ENCODE measurements around the gene PDE12. TPM values are rescaled to one million over a fixed set of nuclear protein-coding genes. Genes with fewer than 3 reads are reported as not detected.

Gene PDE12
- total and polyA plus RNA-seq, 2 of the 13 experiments (the other 11 are each of a cell fraction or from before 2014, with no cell fraction given): 9.0 to 17.8 TPM

DNA sequence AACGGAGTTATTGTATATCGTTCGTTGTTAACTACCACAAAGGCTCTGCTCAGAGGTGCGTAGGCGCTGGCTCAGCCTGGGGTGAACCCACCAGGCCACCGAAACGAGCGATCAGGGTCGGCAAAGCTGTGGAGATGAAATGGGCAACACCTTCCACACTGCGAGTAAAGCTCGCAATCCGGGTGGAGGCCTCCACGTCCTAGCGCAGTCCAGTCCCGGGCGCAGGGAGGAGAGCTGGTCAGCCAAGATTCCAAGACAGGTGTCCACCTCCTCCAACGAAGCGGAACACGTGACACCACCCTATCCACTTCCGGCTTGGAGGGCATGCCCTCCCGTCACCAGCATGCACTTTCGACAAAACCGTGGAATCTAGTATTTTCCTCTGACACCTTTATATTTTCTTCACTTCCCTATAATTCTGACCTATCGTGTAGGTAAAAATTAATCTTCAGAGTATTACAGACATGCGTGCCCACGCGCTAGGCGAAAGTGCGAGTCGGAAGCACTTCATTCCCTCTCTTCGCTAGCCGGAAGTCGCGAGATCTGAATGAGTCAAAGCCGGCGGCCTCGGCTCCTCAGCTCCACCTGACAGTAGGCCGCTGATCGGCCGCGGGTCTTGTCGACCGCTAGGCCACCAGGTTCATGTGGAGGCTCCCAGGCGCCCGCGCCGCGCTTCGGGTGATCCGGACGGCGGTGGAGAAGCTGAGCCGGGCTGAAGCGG lies at the start of gene PDE12 (continued):
- TF ChIP-seq, protein P1, sequence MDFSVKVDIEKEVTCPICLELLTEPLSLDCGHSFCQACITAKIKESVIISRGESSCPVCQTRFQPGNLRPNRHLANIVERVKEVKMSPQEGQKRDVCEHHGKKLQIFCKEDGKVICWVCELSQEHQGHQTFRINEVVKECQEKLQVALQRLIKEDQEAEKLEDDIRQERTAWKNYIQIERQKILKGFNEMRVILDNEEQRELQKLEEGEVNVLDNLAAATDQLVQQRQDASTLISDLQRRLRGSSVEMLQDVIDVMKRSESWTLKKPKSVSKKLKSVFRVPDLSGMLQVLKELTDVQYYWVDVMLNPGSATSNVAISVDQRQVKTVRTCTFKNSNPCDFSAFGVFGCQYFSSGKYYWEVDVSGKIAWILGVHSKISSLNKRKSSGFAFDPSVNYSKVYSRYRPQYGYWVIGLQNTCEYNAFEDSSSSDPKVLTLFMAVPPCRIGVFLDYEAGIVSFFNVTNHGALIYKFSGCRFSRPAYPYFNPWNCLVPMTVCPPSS (IDR thresholded peaks at IDR 0.05): no peak
- TF ChIP-seq, protein P2, sequence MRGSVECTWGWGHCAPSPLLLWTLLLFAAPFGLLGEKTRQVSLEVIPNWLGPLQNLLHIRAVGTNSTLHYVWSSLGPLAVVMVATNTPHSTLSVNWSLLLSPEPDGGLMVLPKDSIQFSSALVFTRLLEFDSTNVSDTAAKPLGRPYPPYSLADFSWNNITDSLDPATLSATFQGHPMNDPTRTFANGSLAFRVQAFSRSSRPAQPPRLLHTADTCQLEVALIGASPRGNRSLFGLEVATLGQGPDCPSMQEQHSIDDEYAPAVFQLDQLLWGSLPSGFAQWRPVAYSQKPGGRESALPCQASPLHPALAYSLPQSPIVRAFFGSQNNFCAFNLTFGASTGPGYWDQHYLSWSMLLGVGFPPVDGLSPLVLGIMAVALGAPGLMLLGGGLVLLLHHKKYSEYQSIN (CRISPR knock-in tag; IDR thresholded peaks at IDR 0.05; ENCODE audit: borderline replicate concordance): 0 out of 2 replicates have a peak, but pooled peaks have one; percentile 75
- TF ChIP-seq PTBP1 (IDR thresholded peaks at IDR 0.05; ENCODE audit: low read depth, low read length, poor library complexity, severe bottlenecking): no peak
- TF ChIP-seq TAF1 (CRISPR knock-in tag; IDR thresholded peaks at IDR 0.05): peak; percentile 79; the same call in 1 of the 2 replicates
- TF ChIP-seq ZFP37 (CRISPR knock-in tag; IDR thresholded peaks at IDR 0.05; ENCODE audit: borderline replicate concordance): peak; percentile 84; the same call in 1 of the 2 replicates
- TF ChIP-seq MYNN (CRISPR knock-in tag; IDR thresholded peaks at IDR 0.05; ENCODE audit: low read depth): no peak; the same call in 1 of the 2 replicates
- TF ChIP-seq, protein P3, sequence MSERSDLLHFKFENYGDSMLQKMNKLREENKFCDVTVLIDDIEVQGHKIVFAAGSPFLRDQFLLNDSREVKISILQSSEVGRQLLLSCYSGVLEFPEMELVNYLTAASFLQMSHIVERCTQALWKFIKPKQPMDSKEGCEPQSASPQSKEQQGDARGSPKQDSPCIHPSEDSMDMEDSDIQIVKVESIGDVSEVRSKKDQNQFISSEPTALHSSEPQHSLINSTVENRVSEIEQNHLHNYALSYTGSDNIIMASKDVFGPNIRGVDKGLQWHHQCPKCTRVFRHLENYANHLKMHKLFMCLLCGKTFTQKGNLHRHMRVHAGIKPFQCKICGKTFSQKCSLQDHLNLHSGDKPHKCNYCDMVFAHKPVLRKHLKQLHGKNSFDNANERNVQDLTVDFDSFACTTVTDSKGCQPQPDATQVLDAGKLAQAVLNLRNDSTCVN (CRISPR knock-in tag; IDR thresholded peaks at IDR 0.05; ENCODE audit: borderline replicate concordance): peak; percentile 52; the same call in 1 of the 2 replicates
- TF ChIP-seq, protein P4, sequence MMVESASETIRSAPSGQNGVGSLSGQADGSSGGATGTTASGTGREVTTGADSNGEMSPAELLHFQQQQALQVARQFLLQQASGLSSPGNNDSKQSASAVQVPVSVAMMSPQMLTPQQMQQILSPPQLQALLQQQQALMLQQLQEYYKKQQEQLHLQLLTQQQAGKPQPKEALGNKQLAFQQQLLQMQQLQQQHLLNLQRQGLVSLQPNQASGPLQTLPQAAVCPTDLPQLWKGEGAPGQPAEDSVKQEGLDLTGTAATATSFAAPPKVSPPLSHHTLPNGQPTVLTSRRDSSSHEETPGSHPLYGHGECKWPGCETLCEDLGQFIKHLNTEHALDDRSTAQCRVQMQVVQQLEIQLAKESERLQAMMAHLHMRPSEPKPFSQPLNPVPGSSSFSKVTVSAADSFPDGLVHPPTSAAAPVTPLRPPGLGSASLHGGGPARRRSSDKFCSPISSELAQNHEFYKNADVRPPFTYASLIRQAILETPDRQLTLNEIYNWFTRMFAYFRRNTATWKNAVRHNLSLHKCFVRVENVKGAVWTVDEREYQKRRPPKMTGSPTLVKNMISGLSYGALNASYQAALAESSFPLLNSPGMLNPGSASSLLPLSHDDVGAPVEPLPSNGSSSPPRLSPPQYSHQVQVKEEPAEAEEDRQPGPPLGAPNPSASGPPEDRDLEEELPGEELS (CRISPR knock-in tag; IDR thresholded peaks at IDR 0.05): peak; percentile 49; the same call in 1 of the 2 replicates
- TF ChIP-seq ZNF367 (CRISPR knock-in tag; IDR thresholded peaks at IDR 0.05; ENCODE audit: borderline replicate concordance): no peak
- TF ChIP-seq NCOA1 (CRISPR knock-in tag; IDR thresholded peaks at IDR 0.05): peak; percentile 73; the same call in 1 of the 2 replicates
- TF ChIP-seq, protein P5, sequence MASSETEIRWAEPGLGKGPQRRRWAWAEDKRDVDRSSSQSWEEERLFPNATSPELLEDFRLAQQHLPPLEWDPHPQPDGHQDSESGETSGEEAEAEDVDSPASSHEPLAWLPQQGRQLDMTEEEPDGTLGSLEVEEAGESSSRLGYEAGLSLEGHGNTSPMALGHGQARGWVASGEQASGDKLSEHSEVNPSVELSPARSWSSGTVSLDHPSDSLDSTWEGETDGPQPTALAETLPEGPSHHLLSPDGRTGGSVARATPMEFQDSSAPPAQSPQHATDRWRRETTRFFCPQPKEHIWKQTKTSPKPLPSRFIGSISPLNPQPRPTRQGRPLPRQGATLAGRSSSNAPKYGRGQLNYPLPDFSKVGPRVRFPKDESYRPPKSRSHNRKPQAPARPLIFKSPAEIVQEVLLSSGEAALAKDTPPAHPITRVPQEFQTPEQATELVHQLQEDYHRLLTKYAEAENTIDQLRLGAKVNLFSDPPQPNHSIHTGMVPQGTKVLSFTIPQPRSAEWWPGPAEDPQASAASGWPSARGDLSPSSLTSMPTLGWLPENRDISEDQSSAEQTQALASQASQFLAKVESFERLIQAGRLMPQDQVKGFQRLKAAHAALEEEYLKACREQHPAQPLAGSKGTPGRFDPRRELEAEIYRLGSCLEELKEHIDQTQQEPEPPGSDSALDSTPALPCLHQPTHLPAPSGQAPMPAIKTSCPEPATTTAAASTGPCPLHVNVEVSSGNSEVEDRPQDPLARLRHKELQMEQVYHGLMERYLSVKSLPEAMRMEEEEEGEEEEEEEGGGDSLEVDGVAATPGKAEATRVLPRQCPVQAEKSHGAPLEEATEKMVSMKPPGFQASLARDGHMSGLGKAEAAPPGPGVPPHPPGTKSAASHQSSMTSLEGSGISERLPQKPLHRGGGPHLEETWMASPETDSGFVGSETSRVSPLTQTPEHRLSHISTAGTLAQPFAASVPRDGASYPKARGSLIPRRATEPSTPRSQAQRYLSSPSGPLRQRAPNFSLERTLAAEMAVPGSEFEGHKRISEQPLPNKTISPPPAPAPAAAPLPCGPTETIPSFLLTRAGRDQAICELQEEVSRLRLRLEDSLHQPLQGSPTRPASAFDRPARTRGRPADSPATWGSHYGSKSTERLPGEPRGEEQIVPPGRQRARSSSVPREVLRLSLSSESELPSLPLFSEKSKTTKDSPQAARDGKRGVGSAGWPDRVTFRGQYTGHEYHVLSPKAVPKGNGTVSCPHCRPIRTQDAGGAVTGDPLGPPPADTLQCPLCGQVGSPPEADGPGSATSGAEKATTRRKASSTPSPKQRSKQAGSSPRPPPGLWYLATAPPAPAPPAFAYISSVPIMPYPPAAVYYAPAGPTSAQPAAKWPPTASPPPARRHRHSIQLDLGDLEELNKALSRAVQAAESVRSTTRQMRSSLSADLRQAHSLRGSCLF (CRISPR knock-in tag; IDR thresholded peaks at IDR 0.05; ENCODE audit: borderline replicate concordance): no peak

Measured in HepG2 (cell line).